ENCODE data around the gene MAN1A1. TPM values are rescaled to one million over a fixed set of nuclear protein-coding genes. Genes with fewer than 3 reads are reported as not detected.

The MAN1A1 gene
- total and polyA plus RNA-seq, 2 of the 8 experiments (the other 6 are each of a cell fraction or from before 2014, with no cell fraction given) = 1.8 to 5.4 TPM

DNA sequence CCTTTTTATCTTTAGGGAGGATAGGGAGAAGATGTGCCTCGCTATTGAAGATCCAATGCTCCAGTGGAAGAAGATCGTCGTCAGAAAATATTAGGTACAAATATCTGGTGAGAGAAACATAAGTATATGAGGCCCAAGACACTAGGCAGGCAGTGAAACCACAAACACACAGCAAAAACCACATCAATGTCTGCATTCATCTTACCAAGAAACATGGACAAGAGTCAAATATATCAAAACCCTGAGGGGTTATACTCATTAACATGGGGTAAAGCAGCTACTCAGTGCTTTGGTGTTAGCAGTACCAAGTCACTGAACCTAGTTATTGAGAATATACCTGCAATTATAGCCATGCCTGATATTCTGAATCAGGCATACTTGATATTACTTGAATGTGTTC is 169.7 kb downstream of the MAN1A1 start (continued):
- TF ChIP-seq, protein P1, sequence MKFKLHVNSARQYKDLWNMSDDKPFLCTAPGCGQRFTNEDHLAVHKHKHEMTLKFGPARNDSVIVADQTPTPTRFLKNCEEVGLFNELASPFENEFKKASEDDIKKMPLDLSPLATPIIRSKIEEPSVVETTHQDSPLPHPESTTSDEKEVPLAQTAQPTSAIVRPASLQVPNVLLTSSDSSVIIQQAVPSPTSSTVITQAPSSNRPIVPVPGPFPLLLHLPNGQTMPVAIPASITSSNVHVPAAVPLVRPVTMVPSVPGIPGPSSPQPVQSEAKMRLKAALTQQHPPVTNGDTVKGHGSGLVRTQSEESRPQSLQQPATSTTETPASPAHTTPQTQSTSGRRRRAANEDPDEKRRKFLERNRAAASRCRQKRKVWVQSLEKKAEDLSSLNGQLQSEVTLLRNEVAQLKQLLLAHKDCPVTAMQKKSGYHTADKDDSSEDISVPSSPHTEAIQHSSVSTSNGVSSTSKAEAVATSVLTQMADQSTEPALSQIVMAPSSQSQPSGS (IDR thresholded peaks at IDR 0.05; ENCODE audit: low read length) = no peak
